ENCODE data around the gene ROS1.
A peak's percentile ranks its signal among the peaks of the same experiment; 100 is the strongest.
"Not testable (repeated sequence)": the region's sequence is repeated elsewhere in the genome, so short reads cannot be mapped to it uniquely, and the experiment has no call there.

The ROS1 gene

DNA sequence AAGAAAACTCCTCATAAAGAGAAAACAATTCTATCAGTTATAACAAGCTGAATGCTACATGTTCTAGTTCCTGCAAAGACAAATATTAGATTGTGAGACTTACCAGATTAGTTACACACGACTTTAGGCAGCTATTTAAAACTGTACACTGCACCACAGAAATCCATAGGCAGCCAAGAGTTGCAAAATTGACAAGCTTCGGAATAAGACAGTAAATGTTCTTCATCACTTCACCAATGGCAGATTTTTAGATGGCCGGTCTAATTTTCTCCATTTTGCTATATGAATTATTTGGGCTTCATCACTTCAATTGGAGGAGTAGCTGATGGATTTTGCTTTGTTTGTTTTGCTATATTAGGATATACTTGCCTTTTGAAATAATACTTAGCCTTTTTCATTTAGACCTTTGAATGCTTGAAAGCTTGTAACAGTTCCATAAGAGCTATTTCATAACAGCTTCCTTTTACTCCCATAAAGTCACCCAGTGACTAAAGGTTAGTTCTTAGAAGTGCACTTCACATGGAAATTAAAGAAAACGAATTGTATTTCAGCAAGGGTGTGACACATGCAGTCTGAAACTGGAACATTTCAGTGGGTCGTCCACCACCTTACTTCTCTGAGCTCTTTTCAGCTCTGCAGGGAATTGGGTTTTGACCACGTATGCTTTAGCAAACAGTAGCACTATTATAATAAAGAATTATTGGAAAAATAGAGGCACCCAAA, at the start of gene ROS1:
Gene ROS1, minus strand, starts transcription at position 512 of the 723 bp plus-strand sequence. Its CDS starts 286 bp downstream, at position 226.
- DNase-seq (ENCODE audit: low read depth in 2 of 2) = no peak

DNA sequence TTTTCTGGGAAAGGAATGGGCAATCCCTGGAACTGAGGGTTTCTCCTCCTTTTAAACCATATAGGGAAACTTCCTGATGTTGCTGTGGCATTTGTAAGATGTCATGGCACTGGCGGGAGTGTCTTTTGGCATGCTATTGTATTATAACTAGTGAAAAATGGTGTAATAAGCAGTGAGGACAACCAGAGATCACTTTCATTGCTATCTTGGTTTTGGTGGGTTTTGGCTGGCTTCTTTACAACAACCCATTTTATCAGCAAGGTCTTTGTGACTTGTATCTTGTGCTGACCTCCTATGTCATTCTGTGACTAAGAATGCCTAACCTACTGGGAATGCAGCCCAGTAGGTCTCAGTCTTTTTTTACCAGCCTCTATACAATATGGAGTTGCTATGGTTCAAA, 47.7 kb upstream of the ROS1 start:
- DNase-seq (ENCODE audit: low read depth in 2 of 2) = no peak

DNA sequence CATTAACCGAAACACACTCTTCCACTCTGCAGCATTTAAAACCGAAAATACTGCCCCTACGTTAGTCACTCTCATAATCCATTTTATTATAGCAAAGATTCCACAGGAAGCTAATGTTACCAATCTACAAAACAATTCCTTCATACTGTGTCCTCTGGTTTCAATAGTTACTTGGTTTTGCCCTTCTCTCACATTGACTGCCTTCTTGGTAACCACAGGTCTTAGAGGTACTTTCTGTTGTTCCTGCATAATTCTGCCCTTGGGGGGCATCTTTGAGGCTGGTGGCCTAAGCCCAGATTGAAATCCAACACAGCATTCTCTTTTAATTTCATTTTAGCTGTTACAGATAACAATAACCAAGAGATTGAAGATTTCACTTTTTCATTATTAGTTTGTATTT, 46.9 kb upstream of the ROS1 start:
- no peak for DNase-seq (ENCODE audit: low read depth in 2 of 2)

DNA sequence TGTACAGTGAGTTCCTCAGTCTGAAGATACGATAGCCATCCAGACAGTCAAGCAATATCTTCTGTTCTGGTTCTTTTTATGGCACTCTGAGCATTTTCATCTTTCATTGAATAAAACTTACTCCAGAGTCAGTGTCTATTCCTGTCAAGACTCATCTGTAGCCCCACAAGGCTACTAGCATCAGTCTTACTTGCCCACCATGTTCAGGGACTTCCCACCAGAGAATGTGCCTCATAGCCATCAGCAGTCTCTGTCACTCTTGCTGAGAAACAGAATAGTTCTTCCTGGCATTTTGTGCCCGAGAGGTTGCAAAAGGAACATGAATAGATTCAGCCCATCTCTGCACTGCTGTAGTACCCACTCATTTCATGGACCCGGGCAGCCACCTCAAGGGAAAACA, 44.0 kb upstream of the ROS1 start:
- no peak for DNase-seq (ENCODE audit: low read depth in 2 of 2)

DNA sequence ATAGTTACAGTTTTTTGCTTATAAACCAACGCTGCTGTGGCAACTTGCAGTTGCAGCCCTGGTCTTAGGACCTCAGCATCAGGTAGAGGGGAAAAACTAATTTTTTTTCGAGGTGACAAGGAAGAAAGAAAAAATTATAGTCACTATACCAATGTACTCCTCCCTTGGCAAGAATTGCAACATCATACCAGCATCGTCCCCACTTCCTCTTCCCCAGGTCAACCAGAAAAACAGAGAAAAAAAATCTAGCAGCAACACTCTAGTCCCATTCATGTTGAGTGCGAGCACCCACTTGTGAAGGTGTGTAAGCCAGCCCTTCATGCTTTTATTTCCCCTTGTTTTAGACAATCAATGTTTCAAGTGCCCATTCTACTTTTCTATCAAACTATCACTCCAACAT, 43.6 kb upstream of the ROS1 start:
- no peak for DNase-seq (ENCODE audit: low read depth in 2 of 2)

DNA sequence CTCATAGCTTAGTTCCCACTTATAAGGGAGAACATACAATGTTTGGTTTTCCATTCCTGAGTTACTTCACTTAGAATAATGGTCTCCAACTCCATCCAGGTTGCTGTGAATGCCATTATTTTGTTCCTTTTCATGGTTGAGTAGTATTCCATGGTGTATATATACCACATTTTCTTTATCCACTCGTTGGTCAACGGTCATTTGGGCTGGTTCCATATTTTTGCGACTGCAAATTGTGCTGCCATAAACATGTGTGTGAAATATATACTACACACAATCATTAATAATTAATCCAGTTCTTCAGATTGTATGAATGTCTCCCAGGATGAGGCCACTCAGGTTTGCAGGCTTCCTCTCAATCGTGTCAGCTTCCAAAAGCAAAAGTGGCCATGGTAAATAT, 42.8 kb upstream of the ROS1 start:
- DNase-seq (ENCODE audit: low read depth in 2 of 2) = not testable (repeated sequence)

DNA sequence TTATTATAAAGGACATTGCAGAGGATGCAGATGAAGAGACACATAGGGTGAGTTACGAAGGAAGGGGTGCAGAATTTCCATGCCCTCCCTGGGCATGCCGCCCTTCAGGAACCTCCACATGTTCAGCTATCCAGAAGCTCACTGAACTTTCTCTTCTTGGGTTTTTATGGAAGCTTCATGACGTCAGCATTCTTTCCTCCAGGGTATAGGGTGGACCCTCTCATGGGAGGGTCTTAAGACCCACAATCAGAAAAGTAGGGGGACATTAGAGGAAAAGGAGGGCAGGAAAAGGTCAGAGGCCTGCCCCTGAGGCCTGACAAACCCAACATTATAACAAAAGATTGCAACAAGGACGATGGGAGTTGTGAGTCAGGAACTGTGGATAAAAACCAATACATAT, 42.1 kb upstream of the ROS1 start:
- no peak for DNase-seq (ENCODE audit: low read depth in 2 of 2)

DNA sequence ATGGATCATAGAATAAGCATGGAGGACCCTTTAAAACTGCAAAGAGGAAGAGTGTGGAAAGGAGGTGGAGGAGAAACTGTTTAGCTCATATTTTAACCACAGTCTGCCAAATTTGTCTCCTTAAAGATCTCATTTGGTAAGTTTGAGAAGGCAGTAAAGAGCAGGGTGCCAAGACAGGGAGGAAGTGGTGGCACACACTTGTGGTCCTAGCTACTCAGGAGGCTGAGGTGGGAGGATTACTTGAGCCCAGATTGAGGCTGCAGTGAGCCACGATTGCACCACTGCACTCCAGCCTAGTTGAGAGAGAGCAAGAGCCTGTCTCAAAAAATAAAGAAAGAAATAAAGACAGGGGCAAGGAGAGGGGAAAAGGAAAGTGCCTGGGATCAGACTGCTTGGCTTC, 39.9 kb upstream of the ROS1 start:
- DNase-seq (ENCODE audit: low read depth in 2 of 2) = no peak

DNA sequence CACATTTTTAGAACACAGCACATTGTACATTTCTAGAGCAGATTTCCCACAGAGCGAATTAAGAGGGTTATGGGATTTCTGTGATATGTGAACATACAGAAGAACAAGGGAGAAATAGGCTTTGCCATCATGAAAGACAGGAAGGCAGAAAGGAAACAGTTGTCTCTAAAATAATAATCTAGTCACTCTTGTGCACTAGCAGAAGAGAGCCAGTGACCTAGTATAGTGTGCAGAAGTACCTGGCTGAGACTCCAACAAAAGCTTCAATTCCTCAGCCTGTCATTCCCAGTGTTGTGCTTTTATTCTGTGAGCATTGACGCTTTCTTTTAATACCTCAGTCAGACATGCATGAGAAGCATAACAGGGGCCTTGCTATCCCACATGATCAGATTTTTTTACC, 39.0 kb upstream of the ROS1 start:
- DNase-seq (ENCODE audit: low read depth in 2 of 2) = no peak

DNA sequence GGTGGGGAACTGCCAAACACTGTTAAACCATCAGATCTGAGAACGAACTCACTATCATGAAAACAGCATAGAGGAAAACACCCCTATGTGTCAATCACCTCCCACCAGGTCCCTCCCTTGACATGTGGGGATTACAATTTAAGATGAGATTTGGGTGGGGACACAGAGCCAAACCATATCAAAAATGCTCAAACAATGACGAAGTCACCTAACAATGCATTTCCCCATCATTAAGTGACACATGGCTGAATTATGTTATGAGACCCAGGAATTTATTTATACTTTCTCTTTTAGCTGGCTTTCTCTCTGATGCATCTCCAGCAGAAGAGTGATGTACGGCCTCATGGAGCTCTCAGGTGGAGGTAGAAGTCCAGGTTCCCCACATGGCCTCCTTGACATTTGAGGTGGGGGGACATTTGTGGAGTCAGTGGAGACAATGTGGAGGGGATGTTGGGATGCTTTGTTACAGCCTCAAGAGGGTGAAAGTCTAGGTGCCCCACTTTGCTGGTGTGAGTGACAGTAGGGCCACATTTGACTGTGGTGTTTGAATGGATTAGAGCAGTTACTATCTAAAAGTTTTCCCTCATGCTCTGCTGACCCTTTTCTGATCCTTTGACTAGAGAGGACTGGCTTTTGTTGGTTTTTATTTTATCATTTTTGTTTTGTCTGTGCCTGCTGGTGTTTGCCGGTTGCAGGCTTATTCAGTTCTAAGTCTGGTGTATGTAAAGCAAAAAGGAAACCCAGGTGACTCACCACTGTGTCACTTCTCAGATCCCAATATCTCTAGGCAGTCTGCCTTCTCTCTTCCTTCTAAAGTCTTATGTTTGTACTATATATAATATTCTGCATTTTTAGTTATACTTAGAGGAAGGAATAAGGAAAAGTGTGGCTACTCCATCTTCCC, 38.3 kb upstream of the ROS1 start:
- DNase-seq (ENCODE audit: low read depth in 2 of 2) = no peak

DNA sequence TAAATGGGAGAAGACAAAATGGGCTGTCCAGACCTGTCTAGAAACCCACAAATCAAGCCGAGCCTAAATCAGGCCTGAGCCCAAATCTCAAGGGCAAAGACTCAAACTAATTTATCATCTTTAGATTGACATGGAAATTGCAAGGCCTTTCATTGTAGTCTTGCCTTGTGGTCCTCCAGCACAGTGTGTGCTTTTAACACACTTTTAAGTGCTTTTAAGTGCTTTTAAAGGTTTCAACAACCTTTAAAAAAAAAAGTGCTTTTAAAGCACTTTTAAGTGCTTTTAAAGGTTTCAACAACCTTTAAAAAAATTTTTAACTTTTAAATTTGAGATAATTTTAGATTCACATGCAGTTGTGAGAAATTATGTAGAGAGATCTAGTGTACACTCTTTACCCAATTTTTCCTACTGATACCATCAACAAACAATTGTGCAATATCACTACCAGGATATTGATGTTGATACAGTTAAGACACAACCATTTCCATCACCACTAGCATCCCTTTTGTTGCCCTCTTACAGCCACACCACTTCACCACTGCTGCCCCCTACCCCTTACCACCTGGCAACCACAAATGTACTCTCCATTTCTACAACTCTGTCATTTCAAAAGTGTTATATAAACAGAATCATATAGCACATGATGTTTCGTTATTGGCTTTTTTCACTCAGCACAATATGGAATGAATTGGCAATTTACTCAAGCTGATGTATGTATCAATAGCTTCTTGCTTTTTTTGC, 33.6 kb upstream of the ROS1 start:
- no peak for DNase-seq (ENCODE audit: low read depth in 2 of 2)

DNA sequence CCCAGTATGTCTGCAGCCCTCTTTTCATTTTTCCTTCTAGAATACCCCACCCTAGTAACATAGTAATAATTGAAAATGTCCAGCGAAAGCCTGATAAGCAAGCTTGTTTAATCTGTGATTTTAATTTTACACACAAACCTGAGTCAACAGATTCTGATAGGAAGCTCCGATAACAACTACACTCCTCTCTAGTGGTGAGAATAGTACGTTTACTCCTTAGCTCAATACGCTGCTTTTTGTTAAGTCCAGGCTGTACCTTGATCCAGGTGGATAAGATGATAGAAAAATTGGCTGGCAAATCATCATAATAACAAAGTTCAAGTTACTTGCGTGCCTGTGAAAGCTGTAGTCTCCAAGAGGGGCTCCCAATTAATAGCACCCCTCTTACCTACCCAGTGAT, 31.3 kb upstream of the ROS1 start:
- no peak for DNase-seq (ENCODE audit: low read depth in 2 of 2)

DNA sequence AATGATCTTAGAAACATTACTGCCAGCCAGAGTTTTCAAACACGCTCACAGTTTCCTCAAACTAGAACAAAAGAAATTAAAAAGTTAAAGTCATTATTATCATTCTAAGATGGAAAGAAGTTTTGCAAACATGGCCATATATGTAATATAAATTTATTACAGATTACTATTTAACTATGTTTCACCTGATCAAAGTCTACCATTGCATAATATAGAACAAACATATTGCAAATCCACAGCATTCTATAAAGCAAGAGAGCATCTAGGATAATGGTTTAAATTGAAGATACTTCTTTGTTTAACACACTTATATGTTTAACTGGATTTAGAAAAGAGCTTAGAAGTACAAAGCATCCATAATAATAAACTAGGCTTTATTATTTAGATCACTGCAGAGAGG, 30.5 kb upstream of the ROS1 start:
- DNase-seq (ENCODE audit: low read depth in 2 of 2) = no peak

DNA sequence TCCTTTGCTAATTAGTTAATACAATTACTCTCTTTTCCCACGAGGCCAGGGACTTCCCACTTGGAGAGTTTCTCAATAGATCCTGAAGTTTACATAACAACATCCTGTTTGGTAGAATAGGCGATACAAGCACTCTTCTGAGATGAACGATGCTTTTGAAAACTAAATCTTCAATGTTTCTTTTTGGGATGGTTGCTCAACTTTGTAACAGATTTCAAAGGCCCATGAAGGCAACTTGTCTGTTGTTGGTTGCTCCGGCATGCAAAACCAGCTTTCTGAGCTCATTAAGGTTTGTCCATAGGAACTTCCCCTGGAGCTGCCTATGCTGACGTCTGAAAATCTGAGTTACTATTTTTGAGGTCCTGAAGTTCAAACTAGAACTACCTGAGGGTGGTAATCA, 25.9 kb upstream of the ROS1 start:
- no peak for DNase-seq (ENCODE audit: low read depth in 2 of 2)

DNA sequence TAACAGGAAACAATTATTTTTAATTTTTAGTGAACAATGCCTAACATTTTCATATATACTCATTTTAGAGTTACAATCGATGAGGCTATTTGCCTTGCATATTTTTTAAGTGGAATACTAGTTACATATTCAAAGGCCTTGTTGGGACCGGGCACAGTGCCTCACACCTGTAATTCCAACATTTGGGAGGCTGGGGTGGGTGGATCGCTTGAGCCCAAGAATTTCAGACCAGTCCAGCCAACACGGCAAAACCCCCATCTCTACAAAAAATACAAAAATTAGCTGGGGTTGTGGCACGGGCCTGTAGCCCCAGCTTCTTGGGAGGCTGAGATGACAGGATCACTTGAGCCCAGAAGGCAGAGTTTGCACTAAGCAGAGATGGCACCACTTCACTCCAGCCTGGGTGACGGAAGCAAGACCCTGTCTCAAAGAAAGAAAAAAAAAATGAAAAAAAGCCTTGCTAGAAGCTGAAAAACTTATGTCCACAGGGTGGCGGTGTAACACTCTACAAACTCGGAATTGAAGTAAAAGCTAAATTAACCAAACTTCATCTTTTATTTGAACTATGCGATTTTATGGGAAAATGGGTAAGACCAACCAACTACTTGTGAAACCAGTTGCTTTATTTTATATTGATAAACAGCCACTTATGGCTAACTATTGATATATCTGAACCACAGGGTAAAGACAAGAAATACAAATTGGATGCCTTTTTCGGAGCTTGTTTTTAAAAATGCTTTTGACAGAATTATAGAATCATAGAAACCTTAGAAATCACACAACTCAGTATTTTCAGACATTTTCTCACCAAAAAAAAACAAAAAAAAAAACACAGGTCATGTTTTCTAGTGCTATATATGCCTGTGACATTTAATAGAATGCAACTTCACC, 24.1 kb upstream of the ROS1 start:
- DNase-seq (ENCODE audit: low read depth in 2 of 2) = peak; percentile 10 to 29

DNA sequence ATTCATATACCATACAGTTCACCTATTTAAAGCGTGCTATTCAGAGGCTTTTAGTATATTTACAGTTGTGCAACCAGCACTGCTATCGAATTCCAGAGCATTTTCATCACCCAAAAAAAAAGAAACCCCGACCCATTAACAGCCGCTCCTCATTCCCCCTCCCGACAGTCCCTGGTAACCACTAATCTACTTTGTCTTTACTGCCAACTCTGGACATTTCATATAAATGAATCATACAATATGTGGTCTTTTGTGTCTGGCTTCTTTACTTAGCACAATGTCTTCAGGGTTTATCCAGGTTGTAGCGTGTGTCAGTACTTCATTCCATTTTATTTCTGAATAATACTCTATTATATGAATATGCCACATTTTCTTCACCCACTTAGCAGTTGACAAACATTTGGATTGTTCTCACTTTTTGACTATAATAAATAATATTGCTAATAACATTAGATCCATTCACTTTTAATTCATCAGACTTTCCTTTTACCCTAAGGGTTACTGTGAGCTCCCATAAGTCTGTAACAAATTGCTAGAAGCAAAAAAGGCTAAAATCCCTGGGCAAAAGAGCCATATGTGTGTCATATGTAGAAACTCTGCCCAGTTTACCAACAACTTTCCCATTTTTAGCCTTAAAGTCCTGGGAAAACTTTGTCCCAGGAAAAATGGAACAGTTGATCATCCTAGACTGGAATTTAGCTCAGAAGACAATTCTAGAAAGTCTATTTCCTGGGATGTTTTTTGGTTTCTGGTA, 23.2 kb upstream of the ROS1 start:
- no peak for DNase-seq (ENCODE audit: low read depth in 2 of 2)

DNA sequence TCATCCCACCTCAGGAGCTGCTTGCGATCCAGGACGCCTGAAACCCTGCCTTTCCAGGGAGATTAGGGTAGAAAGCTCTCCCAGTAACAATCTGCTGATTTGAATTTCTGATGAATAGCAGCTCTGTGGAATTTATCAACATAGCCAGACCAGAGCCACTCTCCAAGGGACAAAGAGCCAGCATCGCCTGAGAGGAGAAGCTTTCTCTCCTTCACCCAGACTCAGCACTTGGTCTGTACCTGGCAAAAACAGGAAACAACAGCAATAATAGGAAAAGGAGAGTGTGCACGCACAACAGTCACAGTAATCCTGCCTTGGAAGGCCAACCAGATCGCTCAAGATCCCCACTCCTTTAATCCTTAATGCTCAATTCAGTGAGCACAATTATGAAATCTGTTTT, 22.3 kb upstream of the ROS1 start:
- DNase-seq (ENCODE audit: low read depth in 2 of 2) = no peak

DNA sequence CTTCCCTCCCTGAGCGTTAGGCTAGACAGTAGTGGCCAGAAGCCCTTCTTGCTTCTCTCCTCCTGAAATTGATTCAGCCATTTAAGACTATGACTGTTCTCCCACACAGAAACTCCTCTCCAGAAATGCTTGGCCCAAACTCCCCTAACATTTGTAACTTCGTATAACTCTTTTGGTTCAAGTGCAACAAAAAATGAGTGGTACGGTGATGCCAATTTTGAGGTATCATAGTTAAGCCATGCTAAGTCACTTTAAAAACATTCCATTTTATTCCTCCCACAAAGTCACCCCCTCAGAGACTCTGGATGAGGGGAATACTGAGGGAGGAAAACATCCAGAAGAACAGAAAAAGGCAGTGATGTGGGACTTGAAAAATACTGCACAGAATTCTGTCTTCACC, 21.1 kb upstream of the ROS1 start:
- no peak for DNase-seq (ENCODE audit: low read depth in 2 of 2)

DNA sequence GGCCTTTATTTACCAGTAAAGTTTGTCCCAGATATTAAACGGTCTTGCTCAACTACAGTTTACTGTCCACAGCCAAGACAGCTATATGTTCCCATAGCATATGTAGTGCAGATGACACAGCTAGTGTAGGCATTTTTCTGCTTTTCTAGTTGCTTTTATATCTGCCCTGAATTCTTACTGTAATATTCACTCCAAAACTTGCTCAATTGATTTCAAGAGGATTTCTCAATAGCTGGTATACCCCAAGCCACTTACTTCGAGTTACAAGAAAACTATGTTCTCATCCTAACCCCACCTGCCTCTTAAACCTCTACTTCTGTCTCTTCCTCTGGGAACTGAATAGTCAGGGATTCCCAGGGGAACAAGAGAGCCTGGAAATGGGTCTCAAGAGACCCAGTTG, 18.9 kb upstream of the ROS1 start:
- DNase-seq (ENCODE audit: low read depth in 2 of 2) = no peak

DNA sequence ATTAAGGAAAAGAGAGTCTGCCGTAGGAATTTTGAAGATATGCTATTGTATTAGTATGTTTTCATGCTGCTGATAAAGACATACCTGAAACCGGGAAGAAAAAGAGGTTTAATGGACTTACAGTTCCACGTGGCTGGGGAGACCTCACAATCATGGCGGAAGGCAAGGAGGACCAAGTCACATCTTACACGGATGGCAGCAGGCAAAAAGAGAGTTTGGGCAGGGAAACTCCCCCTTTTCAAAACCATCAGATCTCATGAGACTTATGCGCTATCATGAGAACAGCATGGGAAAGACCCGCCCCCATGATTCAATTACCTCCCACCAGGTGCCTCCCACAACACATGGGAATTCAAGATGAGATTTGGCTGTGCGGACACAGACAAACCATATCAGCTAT, 16.6 kb upstream of the ROS1 start:
- not testable (repeated sequence) for DNase-seq (ENCODE audit: low read depth in 2 of 2)

DNA sequence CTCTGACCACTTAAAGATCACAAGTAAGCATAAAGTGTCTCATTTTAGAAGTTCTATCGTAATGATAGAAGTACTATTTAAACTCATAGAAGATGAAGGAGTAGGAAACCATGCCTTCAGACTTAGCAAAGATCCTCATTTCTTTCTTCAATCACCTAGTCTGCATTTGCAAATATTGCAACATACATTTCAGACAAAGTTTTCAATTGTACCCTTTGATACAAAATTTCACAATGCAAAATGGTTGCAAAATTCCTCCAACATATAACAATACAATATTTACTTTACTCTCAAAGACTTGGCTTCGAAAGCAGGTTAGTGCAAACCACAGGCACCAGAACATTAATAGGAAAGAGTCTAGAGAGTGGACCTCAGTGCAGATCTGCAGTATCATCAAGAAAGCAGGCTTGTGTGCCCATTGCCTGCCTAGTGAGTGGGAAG, 16.1 kb upstream of the ROS1 start:
- no peak for DNase-seq (ENCODE audit: low read depth in 2 of 2)

Data from stimulated activated CD4-positive, alpha-beta T cell treated with anti-CD3 and anti-CD28 coated beads, Interleukin-1b, Interleukin-23, amount 100 ng/mL, for 1 hour (primary cell).